OCI-M1 (cell line): Measurements from ENCODE around the gene CDH4.
"Not testable (repeated sequence)": the region's sequence is repeated elsewhere in the genome, so short reads cannot be mapped to it uniquely, and the experiment has no call there.

Source experiments
- DNase-seq: peaks from one replicate; lab custom pipeline; 2025; lab: John Stamatoyannopoulos, UW

CDH4 gene

DNA sequence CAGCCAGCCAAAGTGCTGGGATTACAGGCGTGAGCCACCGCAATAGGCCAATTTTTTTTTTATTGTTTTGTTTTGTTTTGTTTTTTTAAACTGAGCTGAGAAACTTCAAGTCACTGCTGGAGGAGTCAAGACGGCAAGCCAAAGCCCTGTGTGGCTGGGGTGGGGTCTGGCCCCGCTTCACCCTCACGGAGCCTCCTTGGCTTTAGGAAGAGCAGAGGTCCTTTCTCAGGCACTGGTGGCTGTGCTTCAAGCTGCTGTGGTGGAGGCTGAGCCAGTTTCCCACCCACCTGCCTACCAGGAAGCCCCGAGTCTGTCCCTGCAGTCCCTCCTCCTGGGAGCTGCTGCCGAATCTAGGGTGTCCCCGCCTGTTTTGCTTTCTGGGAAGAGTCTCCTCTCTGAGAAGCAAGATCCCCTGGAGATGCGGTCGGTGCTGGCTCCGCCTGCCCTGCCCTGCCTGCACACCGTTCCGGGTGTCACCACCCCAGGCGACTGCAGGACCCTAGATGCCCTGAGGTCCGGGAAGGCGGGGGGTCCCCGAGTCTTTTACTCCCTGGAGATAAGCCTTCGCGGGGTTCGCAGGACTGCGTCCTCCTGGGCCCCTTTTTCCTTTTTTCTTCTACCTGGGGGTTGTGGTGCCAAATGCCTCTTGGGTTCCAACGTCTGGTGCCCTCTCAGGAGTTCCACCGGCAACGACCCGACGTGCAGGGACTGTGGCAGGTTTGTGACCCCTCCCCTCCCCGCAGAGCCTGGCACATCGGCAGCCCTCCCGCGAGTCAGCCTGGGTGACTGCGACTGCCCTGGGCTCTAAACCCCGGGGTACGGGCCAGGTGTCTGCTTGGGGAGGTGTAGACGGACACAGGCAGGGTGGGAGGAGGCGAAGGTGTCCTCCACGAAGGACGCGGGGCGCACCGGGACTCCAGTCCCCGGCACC is 712.9 kb downstream of the CDH4 start:
- DNase-seq = no peak

GRCh38 chr20:61965606-61966491 is 713.8 kb downstream of the CDH4 start:
- DNase-seq = no peak

- no peak for DNase-seq
Observed at GRCh38 chr20:61966492-61967244, 714.6 kb downstream of the CDH4 start.

DNA sequence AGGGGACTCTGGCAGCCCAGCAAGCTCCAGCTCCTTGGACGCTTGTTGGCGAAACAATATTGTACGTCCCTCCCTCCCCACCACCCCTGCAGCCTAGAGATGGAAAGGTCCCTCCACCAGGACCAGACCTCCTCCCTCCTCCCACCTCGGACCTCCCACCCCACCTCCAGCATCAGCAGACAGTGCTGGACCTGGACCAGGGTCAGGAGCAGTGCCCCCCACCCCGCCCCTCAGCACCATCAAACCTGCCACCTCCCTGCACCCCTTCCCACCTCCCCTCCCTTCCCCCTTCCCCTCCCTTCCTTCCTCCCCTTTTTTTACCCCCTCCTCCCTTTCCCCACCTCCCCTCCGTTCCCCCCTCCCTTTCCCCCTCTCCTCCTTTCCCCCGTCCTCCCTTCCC is 715.2 kb downstream of the CDH4 start:
- no peak for DNase-seq

DNA sequence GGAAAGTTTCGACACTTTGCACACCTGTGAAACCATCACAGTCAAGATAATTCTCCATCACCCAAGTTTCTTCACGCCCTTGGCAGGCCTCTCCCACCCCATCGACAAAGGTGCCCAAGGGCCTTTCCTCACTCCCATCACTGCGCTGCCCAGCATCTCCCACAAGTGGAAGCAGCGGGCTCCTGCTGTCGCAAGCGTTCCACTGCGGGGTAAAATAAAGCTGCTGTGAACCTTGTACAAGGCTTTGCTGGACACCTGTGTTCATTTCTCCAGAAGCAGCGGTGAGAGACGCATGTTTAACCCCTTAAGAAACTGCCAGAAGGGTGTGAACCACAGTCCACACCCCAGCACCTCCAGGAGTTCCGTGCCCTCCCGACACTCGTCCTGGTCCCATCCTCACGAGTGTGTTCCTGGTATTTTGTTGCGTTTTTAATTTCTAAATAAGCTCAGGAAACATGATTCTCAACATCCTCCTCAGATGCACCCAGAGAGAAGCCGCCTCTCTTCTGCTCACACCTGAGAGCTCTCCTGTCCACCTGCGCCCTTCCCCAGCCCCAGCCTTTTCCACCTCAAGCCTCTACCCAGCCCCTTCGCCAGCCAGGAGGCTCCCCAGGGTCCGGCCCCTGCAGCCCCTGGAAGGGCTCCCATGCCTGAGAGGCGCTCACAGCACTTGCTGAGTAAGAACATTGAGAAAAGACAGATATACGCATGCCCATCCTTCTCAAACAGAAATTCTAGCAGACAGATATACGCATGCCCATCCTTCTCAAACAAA is 716.2 kb downstream of the CDH4 start:
- no peak for DNase-seq

- DNase-seq = no peak
Observed at GRCh38 chr20:61968932-61969331, 716.9 kb downstream of the CDH4 start.

DNA sequence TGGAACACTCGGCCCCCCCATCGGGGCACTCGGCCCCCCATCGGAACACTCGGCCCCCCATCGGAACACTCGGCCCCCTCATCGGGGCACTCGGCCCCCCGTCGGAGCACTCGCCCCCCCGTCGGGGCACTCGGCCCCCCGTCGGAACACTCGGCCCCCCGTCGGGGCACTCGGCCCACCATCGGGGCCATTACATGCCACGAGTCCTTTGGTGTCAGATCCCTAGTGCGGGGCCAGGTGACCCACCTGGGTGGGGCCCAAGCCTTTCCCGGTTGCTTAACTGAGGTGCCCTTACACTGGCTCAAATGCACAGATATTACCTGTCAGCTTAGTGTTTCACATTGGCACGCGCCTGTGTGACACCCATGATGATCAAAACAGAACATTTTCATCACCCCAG is 717.7 kb downstream of the CDH4 start:
- no peak for DNase-seq

GRCh38 chr20:61970357-61970756 is 718.3 kb downstream of the CDH4 start:
- no peak for DNase-seq

- not testable (repeated sequence) for DNase-seq
Observed at GRCh38 chr20:61971595-61971994, 719.5 kb downstream of the CDH4 start.

DNA sequence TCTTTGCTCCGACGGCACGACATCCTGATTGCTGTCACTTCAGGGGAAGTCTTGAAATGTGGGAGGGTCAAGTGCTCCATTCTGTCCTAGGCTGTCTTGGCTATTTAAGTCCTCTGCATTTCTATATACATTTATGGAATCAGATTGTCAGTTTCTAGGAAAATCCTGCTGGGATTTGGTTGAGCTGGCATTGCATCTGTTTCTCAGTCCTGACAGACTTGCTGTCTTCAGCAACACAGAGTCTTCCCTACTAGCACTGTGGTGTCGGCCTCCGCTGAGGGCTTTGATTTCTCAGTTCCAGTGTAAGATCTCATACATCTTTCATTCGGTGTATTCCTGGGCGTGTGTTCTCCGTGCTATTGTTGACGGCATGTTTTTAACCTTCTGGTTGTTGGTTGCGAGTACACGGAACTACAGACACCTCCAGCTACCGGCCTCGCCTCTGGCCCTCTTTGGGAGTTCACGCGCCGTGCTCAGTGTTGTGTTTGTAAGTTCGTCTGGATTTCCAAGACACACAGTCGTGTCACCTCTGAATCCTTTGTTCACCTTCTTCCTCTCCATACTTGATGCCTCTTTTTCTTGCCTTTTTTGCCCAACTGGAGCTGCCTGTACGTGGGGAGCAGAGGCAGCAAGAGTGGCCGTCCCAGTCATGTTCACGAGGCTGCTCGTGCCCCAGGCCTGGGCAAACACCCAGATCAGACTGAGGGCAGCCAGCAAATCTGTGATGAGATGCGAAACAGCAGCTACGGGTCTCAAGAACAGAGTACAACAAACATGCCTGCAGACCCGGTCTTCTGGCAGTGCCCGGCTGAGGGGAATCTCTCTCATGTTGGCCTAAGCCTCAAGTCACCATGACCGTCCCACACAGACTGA is 720.8 kb downstream of the CDH4 start:
- no peak for DNase-seq

GRCh38 chr20:61973515-61974356 is 721.7 kb downstream of the CDH4 start:
- DNase-seq = no peak

GRCh38 chr20:61974357-61974665 is 722.2 kb downstream of the CDH4 start:
- no peak for DNase-seq

- no peak for DNase-seq
Observed at GRCh38 chr20:61975407-61976129, 723.5 kb downstream of the CDH4 start.

DNA sequence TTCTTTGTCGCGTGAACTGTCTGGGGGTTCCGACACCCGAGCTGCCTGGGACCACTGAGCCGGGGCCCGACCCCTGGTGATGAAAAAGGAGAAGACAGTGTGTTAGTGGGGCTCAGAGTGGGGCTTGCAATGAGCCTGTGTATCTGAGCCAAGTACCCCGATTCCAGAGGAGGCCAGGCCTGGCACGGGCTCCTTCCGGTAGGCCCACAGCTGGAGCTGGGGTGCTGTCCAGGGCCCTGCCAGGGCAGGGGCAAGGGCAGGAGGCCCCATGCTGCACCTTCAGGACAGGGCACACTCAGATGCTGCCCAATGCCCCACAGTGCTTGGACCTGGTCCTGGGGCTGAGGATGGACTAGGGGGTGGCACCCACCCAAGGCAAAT is 724.2 kb downstream of the CDH4 start:
- DNase-seq = no peak

DNA sequence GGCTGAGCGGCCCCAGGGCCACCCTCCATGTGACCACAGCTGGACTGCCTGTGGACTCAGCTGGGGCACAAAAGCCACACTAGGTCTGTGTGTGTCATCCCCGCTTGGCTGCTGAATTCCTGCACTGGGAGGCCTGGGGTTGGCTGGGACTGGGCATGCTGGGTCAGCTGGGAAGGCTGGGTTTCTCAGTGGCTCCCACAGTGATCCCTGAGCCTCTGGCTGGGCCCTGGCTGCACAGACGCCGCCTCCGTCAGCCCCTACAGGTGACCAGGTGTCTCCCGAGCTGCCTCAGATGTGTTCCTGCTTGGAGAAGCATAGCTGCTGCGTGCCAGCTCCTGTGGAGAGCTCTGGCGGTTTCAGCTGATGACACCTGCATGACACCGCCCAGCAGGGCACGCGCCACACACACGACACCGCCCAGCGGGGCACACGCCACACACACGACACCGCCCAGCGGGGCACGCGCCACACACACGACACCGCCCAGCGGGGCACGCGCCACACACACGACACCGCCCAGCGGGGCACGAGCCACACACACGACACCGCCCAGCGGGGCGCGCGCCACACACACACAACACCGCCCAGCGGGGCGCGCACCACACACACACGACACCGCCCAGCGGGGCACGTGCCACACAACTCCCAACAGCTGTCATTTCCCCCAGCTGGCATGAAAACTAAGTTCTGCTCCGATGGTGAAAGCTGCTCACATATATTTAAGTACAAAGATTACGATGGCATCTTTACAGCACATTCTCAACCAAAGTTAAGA is 724.8 kb downstream of the CDH4 start:
- no peak for DNase-seq

- no peak for DNase-seq
Observed at GRCh38 chr20:61977419-61977786, 725.3 kb downstream of the CDH4 start.

DNA sequence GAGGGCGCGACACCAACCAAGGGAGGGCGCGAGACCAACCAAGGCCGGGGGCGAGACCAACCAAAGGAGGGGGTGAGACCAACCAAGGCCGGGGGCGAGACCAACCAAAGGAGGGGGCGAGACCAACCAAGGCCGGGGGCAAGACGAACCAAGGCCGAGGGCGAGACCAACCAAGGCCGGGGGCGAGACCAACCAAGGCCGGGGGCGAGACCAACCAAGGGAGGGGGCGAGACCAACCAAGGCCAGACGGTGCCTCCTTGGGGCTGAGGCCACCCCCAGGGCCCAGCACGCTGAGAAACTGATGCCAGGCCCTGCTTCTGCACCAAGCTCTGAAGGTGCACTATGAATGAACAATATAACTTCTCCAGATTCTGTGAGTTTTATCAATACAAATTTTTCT is 726.4 kb downstream of the CDH4 start:
- no peak for DNase-seq

GRCh38 chr20:61979090-61979489 is 727.0 kb downstream of the CDH4 start:
- no peak for DNase-seq
